Activated B cell treated with CpG ODN at 0.5 μM for 24 hours (primary cell): ENCODE measurements around the gene RTP5. TPM values are rescaled to one million over a fixed set of nuclear protein-coding genes. Genes with fewer than 3 reads are reported as not detected.

Source experiments
- ATAC-seq: fragments of 200-7000 bp; cut with Tn5 transposase; one replicate; pipeline ENCODE4 v1.10.0; 2021; ENCODE audit warnings: low read depth, mild to moderate bottlenecking, moderate library complexity
- CTCF ChIA-PET: fragments of 350-600 bp; sonication (Branson Sonifier 250); formaldehyde crosslinking; loops from one replicate; lab custom pipeline; 2021; ENCODE audit warnings: antibody characterized with exemption; lab: Charles Lee
- POLR2A ChIA-PET: fragments of 350-600 bp; sonication (Branson Sonifier 250); formaldehyde crosslinking; loops from one replicate; lab custom pipeline; 2021; ENCODE audit warnings: antibody characterized with exemption; lab: Charles Lee
- DNase-seq: peaks from one replicate; pipeline ENCODE4 v3.0.0; 2022
- H3K27ac Mint-ChIP-seq: one replicate; pipeline ENCODE4 v1.8.0; 2020; ENCODE audit warnings: mixed read lengths
- H3K27me3 Mint-ChIP-seq: one replicate; pipeline ENCODE4 v1.8.0; 2021; ENCODE audit warnings: mixed read lengths
- H3K36me3 Mint-ChIP-seq: one replicate; pipeline ENCODE4 v1.8.0; 2021; ENCODE audit warnings: low read depth, mixed read lengths
- H3K4me1 Mint-ChIP-seq: one replicate; pipeline ENCODE4 v1.8.0; 2021; ENCODE audit warnings: mixed read lengths
- H3K4me3 Mint-ChIP-seq: one replicate; pipeline ENCODE4 v1.8.0; 2020; ENCODE audit warnings: mild to moderate bottlenecking, mixed read lengths
- H3K9me3 Mint-ChIP-seq: one replicate; pipeline ENCODE4 v1.8.0; 2020; ENCODE audit warnings: mixed read lengths
- CTCF ChIP-seq: fragments of 200-600 bp; IDR thresholded peaks from one replicate; pipeline ENCODE4 v1.8.0; 2022; ENCODE audit warnings: antibody characterized with exemption, mild to moderate bottlenecking
- intact Hi-C: fragments of 100-400 bp; cut with micrococcal nuclease; formaldehyde crosslinking; loops from one replicate; pipeline ENCODE4 v1.15.1; 2024
- total RNA-seq: library from RNA; stranded (reverse); gene quantifications from 2 replicates; pipeline ENCODE4 v1.2.3, GENCODE V29; 2022

RTP5 gene
- total RNA-seq, 1 donor from 2014 or later, result not detected

- CTCF ChIA-PET, result no interaction called here
- intact Hi-C loops, result loop anchor here (5.0 kb wide), 1 partner anchor 55 kb away; no protein-coding TSS in a partner anchor
- DNase-seq, result no peak
- Mint-ChIP-seq H3K27me3 (peaks cover 12% of the 10 kb centered on the region), H3K4me3 (no peak overlapping the region), H3K4me1 (peaks cover 30% of the 10 kb centered on the region), H3K36me3 (no peaks in the 10 kb centered on the region), H3K27ac (peak overlapping the region; percentile 35), H3K9me3 (no peaks in the 10 kb centered on the region)
- no peak for ATAC-seq
- no peak for TF ChIP-seq CTCF
- POLR2A ChIA-PET, result no interaction called here
Observed at GRCh38 chr2:241857572-241858121, 11.9 kb upstream of the RTP5 start.

GRCh38 chr2:241858206-241859016, 11.1 kb upstream of the RTP5 start, which contains the start of gene PDCD1:
Gene PDCD1 (minus strand): TSS chr2:241858894. CDS start chr2:241858838, 56 bp downstream.
- Mint-ChIP-seq H3K4me3 (peak within 1 kb of the TSS; percentile 79), H3K27me3 (peaks cover 19% of the 10 kb centered on the region), H3K27ac (peak within 1 kb of the TSS; percentile 91), H3K9me3 (no peaks in the 10 kb centered on the region), H3K4me1 (peaks cover 37% of the 10 kb centered on the region), H3K36me3 (no peaks in the 10 kb centered on the region)
- CTCF ChIA-PET, result no interaction called here
- TF ChIP-seq CTCF, result no peak
- ATAC-seq (peak; percentile 43), DNase-seq (no peak)
- intact Hi-C loops, result loop anchor here (1.0 to 5.0 kb wide), 4 partner anchors 14 to 70 kb away; no protein-coding TSS in a partner anchor
- POLR2A ChIA-PET, result interaction anchor here (1.8 to 2.3 kb wide), 3 partner anchors 14 to 124 kb away, joined by 7 to 23 read pairs (median 12); partner anchors contain the start of gene D2HGDH

- Mint-ChIP-seq H3K27me3 (peaks cover 21% of the 10 kb centered on the region), H3K4me3 (no peak overlapping the region), H3K27ac (peak overlapping the region; percentile 91), H3K36me3 (no peaks in the 10 kb centered on the region), H3K4me1 (peaks cover 39% of the 10 kb centered on the region), H3K9me3 (no peaks in the 10 kb centered on the region)
- peak; percentile 13 for ATAC-seq
- intact Hi-C loops, result loop anchor here (1.0 to 5.0 kb wide), 4 partner anchors 15 to 71 kb away; no protein-coding TSS in a partner anchor
- POLR2A ChIA-PET, result interaction anchor here (0.9 to 2.3 kb wide), 8 partner anchors 10 to 173 kb away, joined by 3 to 23 read pairs (median 8); partner anchors contain the start of genes D2HGDH, DTYMK and ING5
- CTCF ChIA-PET, result no interaction called here
- no peak for DNase-seq
- no peak for TF ChIP-seq CTCF
Observed at GRCh38 chr2:241859017-241859435, 10.5 kb upstream of the RTP5 start.

- Mint-ChIP-seq H3K27ac (peak overlapping the region; percentile 91), H3K4me1 (peaks cover 41% of the 10 kb centered on the region), H3K9me3 (no peaks in the 10 kb centered on the region), H3K27me3 (peaks cover 26% of the 10 kb centered on the region), H3K36me3 (no peaks in the 10 kb centered on the region), H3K4me3 (peak overlapping the region; percentile 79)
- no peak for TF ChIP-seq CTCF
- intact Hi-C loops, result loop anchor here (1.0 to 5.0 kb wide), 4 partner anchors 15 to 71 kb away; no protein-coding TSS in a partner anchor
- ATAC-seq (peak; percentile 62), DNase-seq (peak; percentile 55)
- ChIA-PET CTCF (no interaction called here), POLR2A (interaction anchor here (0.7 to 2.3 kb wide), 10 partner anchors 9 to 173 kb away, joined by 3 to 23 read pairs (median 8); partner anchors contain the start of genes D2HGDH, DTYMK and ING5)
Observed at GRCh38 chr2:241859436-241860183, 9.9 kb upstream of the RTP5 start.
